Measurements from ENCODE around the gene RHAG.
"Not testable (repeated sequence)": the region's sequence is repeated elsewhere in the genome, so short reads cannot be mapped to it uniquely, and the experiment has no call there.

RHAG gene

GRCh38 chr6:49636713-49637349 lies at the start of gene RHAG:
RHAG (minus strand) TSS chr6:49636839; CDS start chr6:49636812, 27 bp downstream.
- no peak for DNase-seq (ENCODE audit: low read depth in 2 of 2)

GRCh38 chr6:49676671-49677281 lies 40.1 kb upstream of the RHAG start:
- DNase-seq (ENCODE audit: low read depth in 2 of 2), result no peak

GRCh38 chr6:49675816-49676215 lies 39.2 kb upstream of the RHAG start:
- no peak for DNase-seq (ENCODE audit: low read depth in 2 of 2)

DNA sequence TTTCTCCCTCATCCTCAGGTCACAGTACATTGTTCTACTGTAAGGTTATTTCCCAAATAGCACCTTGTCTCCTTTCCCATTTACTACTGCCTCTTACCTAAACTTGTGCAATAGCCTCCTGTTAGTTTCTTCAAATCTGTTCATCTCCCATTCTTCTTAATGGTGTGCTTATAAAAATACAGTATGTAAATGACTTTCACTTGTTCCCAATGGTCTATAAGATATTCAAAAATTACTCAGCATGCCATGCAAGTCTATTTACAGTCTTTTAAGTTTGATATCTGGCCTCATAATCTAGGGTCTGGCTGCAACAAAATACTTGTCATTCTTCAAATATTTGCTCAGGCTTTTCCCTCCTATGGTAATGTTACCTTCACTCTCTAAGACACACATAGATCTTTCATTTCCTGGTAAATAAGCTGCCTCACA lies 31.5 kb upstream of the RHAG start:
- DNase-seq (ENCODE audit: low read depth in 2 of 2), result no peak

DNA sequence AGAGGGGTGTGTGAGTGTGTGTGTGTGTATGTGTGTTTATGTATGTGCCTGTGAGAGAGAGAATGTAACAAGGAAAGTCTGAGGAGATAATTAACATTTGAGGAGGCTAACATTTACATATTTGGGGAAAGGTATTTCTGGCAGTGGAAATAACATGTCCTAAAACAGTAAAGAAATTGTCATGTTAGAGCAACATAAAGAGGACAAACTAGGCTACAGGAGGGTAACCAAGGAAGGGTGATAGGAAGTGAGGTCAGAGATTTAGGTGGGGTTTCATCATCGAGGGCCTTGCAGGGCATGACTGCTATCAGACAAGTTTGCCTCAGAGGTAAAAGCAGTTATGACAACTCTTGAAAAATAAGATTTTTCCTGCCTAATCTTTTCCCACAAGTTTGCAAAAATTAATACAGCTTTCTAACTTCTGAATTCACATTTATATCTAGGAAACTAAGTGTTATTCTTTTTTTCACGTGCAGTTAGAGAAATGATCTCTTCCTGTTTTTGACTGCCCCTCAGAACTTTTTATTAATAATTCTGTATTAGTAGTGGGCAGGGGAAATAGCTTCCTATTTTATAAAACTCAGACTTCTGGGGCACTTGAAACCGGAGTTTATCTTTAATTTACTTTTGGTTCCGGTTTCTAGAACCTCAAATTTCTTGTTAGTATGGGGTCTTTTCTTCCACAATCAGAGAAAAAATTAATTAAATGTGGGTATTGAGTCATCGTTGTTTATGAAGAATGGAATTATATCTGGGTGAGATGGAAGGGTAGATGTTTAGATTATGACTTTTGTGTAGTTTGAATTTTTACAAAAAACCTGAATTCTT lies 30.5 kb upstream of the RHAG start:
- DNase-seq (ENCODE audit: low read depth in 2 of 2), result no peak

- no peak for DNase-seq (ENCODE audit: low read depth in 2 of 2)
Measured at GRCh38 chr6:49666480-49666879, 29.8 kb upstream of the RHAG start.

- no peak for DNase-seq (ENCODE audit: low read depth in 2 of 2)
Measured at GRCh38 chr6:49664817-49665216, 28.2 kb upstream of the RHAG start.

DNA sequence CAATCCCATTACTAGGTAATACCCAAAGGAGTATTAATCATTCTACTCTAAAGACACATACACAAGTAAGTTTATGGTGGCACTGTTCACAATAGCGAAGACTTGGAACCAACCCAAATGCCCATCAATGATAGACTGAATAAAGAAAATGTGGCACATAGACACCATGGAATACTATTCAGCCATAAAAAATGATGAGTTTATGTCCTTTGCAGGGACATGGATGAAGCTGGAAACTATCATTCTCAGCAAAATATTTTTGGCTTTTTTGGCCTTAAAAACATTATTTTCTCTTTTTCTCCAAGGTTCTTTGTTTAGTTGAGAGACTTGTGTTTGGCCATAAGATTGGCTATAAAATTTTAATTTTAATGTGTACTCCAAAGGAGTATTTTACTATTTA lies 27.4 kb upstream of the RHAG start:
- DNase-seq (ENCODE audit: low read depth in 2 of 2), result not testable (repeated sequence)

- DNase-seq (ENCODE audit: low read depth in 2 of 2), result no peak
Measured at GRCh38 chr6:49662892-49663261, 26.2 kb upstream of the RHAG start.

- DNase-seq (ENCODE audit: low read depth in 2 of 2), result no peak
Measured at GRCh38 chr6:49662231-49662891, 25.7 kb upstream of the RHAG start.

- DNase-seq (ENCODE audit: low read depth in 2 of 2), result no peak
Measured at GRCh38 chr6:49653942-49654341, 17.3 kb upstream of the RHAG start.

- DNase-seq (ENCODE audit: low read depth in 2 of 2), result no peak
Measured at GRCh38 chr6:49653438-49653837, 16.8 kb upstream of the RHAG start.

- DNase-seq (ENCODE audit: low read depth in 2 of 2), result no peak
Measured at GRCh38 chr6:49651239-49651638, 14.6 kb upstream of the RHAG start.

GRCh38 chr6:49649988-49650387 lies 13.3 kb upstream of the RHAG start:
- DNase-seq (ENCODE audit: low read depth in 2 of 2), result no peak

DNA sequence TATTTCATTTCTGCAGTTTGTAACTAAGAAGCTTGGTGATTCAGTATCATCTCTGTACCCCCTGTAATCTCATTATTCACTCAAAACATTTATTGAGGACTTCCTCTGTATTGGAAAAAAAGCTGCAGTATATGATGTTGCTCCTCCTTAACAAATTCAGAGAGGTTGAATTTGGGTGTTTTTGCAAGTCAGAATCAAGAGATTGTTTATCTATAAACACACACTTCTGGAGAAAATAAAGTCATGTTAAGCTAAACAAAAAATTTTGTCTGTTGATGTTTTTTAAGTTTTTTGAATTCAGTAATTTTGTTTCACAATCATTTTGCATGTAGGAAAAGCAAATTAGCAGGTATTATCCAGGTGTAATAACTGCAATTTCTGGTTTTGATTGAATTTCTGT lies 11.4 kb upstream of the RHAG start:
- DNase-seq (ENCODE audit: low read depth in 2 of 2), result no peak

- no peak for DNase-seq (ENCODE audit: low read depth in 2 of 2)
Measured at GRCh38 chr6:49647476-49647875, 10.8 kb upstream of the RHAG start.

- no peak for DNase-seq (ENCODE audit: low read depth in 2 of 2)
Measured at GRCh38 chr6:49646942-49647341, 10.3 kb upstream of the RHAG start.

DNA sequence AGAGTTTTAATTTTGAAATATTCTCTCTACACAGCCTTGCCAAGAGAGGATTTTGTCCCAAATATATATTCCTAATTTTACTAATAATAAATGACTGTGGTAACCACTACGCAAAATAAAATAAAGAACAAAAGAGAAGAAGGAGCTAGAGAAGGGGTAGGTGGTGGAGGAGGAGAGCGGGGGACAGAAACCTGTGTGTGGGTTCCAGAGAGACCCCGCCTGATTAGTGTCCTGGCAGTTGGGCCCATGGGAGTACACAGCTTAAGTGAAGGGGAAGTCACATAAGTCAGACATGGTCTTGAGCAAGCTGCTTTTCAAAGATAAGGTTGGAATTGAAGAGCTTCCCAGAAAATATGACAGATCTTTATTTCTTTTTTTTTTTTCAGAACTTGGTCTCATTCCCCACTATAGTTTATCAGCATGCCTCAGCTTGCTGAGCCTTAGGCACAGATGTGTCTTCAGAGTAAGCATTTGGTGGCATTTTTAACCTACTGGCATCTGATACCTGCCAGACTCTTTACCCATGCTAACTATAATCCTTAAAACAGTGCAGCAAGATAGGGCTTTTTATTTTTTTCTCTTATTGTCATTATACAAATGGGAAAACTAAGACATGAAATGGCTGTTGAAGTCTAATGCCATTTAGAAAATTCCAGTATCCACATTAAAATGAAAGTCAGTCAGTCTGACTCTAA lies 9.6 kb upstream of the RHAG start:
- DNase-seq (ENCODE audit: low read depth in 2 of 2), result no peak

GRCh38 chr6:49645139-49645538 lies 8.5 kb upstream of the RHAG start:
- DNase-seq (ENCODE audit: low read depth in 2 of 2), result no peak

GRCh38 chr6:49639177-49639817 lies 2.7 kb upstream of the RHAG start:
- DNase-seq (ENCODE audit: low read depth in 2 of 2), result no peak

DNA sequence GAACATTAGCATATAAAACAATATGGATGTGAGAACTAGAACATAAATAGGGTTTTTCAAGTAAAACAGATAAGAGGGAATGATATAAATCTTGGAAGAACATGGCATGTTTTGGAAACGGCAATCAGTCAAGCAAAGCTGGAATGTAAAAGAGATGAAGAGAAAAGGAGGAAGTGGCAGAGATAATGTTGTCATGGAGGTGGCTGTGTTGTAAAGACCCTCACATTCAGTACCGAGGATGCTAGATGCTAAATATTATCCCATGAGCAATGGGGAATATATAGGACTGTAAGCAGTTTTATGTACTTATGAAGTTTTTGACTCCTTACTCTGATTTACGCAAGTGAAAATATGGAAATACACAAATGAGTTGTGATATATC lies 702 bp upstream of the RHAG start:
- no peak for DNase-seq (ENCODE audit: low read depth in 2 of 2)

All from stimulated activated CD4-positive, alpha-beta T cell treated with anti-CD3 and anti-CD28 coated beads, Interleukin-1b, Interleukin-23, amount 100 ng/mL, for 4 hours (primary cell).